IMR-90 (cell line): ENCODE measurements around the gene NCOA7.

ENCODE experiments used
- CEBPB ChIP-seq: IDR thresholded peaks from 2 replicates; pipeline ENCODE4 v1.6.1; 2012; ENCODE audit warnings: low read depth, low read length, improper control_type of control experiment
- RAD21 ChIP-seq: IDR thresholded peaks from 2 replicates; pipeline ENCODE4 v1.6.1; 2012; ENCODE audit warnings: low read length, improper control_type of control experiment
- RFX5 ChIP-seq: IDR thresholded peaks from 2 replicates; pipeline ENCODE4 v1.8.0; 2012; ENCODE audit warnings: low read depth, mild to moderate bottlenecking, low read length, moderate library complexity
- TF ChIP-seq, protein P1 (sequence below): conservative IDR thresholded peaks from 2 replicates; pipeline ENCODE4 v1.5.1; 2012; ENCODE audit warnings: mild to moderate bottlenecking, low read depth, low read length, improper control_type of control experiment
- TF ChIP-seq, protein P2 (sequence below): fragments of 150-350 bp; IDR thresholded peaks from 2 replicates; pipeline ENCODE4 v1.6.1; 2016; ENCODE audit warnings: low read depth, mild to moderate bottlenecking, low read length, moderate library complexity, borderline replicate concordance

DNA sequence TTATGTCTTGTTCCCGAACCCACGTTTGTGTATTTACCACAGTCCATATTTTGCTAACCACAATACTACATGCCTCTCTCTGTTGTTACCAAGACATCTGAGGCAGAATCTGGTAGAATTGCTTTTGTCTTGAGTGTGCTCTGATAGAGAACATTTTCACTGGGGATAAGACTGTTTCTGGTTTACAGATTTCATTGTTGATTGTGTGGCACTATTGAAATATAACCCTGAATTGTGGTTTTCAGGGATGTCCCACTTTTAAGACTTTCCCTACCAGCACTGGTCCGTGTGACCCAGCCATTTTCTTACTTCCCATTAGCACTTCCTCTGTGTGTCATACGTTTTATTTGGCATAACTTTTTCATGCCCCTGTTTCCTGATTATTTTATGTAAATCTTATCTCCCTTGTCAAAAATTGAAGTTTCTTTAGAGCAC is 12.2 kb downstream of the NCOA7 start:
- TF ChIP-seq RFX5 (no peak), CEBPB (no peak), RAD21 (no peak)
- TF ChIP-seq, protein P1, sequence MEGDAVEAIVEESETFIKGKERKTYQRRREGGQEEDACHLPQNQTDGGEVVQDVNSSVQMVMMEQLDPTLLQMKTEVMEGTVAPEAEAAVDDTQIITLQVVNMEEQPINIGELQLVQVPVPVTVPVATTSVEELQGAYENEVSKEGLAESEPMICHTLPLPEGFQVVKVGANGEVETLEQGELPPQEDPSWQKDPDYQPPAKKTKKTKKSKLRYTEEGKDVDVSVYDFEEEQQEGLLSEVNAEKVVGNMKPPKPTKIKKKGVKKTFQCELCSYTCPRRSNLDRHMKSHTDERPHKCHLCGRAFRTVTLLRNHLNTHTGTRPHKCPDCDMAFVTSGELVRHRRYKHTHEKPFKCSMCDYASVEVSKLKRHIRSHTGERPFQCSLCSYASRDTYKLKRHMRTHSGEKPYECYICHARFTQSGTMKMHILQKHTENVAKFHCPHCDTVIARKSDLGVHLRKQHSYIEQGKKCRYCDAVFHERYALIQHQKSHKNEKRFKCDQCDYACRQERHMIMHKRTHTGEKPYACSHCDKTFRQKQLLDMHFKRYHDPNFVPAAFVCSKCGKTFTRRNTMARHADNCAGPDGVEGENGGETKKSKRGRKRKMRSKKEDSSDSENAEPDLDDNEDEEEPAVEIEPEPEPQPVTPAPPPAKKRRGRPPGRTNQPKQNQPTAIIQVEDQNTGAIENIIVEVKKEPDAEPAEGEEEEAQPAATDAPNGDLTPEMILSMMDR, result no peak
- TF ChIP-seq, protein P2, sequence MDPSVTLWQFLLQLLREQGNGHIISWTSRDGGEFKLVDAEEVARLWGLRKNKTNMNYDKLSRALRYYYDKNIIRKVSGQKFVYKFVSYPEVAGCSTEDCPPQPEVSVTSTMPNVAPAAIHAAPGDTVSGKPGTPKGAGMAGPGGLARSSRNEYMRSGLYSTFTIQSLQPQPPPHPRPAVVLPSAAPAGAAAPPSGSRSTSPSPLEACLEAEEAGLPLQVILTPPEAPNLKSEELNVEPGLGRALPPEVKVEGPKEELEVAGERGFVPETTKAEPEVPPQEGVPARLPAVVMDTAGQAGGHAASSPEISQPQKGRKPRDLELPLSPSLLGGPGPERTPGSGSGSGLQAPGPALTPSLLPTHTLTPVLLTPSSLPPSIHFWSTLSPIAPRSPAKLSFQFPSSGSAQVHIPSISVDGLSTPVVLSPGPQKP, result no peak
